NCI-H69 (cell line): ENCODE data around the gene ZG16B.

Experiments used
- DNase-seq: peaks from one replicate; lab custom pipeline; 2025; lab: John Stamatoyannopoulos, UW

ZG16B gene

DNA sequence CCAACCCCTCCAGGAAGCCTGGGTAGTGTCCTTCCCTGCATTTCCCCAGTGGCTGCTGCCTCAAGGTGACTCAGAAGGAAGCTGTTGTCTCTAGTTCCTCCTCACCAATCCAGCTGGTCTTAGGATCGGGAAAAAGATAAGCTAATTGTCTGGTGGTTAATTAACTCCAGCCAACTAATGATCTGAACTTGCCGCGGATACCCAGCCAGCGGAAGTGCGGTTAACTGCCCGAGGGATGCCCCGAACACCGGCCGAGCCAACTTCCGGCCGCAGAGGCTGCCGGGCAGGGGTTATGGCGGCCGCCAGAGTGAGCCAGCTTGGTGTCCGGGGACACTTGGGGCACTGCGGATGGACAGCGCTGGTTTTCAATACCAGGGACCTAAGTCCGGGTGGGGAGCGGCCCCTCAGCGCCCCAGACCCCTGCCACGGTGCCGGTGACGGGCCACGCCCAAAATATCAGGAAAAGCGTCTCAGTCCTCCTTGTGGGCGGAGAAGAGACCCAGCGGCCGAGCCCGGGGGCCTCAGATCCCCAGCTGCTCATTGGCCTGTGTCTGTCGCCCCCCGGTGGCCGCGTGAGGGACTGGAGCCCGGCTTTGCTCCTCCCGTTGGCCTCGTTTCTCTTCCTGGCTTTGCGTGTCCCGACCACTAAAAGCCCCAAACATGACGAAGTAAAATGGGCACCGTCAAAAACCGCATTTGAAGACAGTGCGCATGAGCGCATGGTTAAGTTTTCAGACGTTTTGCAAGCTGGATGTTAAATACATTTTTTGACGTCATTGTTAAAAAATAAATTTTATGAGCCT lies 38.1 kb downstream of the ZG16B start:
- peak; percentile 92 for DNase-seq

GRCh38 chr16:2871926-2872325 lies 41.8 kb downstream of the ZG16B start:
- no peak for DNase-seq

- peak; percentile 35 for DNase-seq
Observed at GRCh38 chr16:2874032-2874911, 44.2 kb downstream of the ZG16B start.

DNA sequence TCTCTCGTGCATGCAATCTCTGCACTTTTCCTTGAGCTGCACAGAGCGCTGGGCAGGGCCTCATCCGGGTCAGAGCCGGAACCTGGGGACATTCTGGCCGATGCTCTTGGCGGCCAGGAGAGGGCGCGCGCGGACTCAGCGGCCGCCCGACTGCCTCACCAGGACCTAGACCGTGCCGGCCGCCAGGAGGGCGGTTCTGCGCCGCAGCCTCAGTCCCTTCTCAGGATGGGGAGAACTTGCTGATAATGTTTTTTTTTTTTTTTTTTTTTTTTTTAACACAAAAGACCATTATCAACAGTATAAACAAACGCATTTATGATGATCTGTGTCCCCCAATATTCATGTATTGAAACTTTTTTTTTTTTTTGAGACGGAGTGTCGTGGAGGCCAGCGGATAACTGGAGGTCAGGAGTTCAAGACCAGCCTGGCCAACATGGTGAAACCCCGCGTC lies 44.8 kb downstream of the ZG16B start:
- peak; percentile 81 for DNase-seq

DNA sequence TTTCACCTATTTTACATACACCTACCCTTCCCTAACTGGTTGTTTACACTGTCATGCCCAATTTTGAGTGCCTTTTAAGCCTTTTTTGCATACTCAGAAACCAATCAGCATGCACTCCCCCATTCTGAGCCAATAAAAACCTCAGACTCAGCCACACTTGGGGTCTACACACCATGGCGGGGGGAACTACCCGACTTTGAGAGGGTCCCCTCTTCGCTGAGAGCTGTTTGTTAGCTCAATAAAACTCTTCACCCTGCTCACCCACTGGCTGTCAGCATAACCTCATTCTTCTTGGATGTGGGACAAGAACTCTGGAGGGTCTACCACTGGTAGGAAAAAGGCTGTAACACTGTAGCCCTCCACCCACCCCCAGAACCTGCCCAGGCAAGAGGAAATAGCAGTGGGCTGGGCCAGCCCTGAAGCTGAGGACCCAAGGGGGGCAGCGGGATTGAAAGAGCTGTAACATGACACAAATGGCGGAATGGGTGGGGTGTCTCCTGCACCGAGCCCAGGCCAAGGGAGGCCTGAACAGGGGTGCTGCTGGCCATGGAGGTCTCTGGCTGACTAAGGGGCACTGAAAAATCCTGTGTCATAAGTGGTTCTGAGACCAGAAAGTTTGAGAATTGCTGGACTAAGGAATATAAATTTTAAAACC lies 49.9 kb downstream of the ZG16B start:
- DNase-seq: no peak
